ENCODE data around the gene BHLHE40. TPM values are rescaled to one million over a fixed set of nuclear protein-coding genes. Genes with fewer than 3 reads are reported as not detected.

The BHLHE40 gene
- total RNA-seq, 1 donor from 2014 or later: 13.6 TPM

DNA sequence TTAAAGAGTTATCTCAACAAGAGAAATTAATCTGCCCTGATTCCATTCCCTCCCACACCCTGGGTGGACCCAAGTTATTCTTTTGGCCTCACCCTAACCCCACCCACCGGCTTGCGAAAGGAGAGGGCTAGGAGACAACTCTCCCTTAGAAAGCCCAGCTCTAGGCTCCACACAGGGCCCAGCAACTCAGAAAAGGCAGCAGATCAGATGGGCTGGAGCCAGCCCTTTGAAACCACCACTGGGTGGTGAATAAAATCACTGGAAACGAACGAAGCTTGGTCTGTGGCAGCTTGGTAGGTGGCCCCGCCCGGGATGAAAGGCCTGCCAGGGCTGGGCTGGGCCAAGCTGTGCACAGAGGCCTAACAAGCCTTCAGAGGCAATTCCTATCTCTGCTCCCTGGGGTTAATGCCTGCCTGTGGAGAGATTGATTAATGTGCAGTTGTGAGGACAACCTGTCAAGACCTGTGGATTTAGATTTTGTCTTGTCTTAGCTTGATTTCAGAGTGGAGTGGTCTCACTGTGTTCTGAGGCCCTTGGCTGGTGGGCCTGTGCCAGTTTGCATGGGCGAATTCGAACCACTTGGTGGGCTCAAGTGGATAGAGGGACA is 38.8 kb downstream of the BHLHE40 start:
- TF ChIP-seq, protein P1, sequence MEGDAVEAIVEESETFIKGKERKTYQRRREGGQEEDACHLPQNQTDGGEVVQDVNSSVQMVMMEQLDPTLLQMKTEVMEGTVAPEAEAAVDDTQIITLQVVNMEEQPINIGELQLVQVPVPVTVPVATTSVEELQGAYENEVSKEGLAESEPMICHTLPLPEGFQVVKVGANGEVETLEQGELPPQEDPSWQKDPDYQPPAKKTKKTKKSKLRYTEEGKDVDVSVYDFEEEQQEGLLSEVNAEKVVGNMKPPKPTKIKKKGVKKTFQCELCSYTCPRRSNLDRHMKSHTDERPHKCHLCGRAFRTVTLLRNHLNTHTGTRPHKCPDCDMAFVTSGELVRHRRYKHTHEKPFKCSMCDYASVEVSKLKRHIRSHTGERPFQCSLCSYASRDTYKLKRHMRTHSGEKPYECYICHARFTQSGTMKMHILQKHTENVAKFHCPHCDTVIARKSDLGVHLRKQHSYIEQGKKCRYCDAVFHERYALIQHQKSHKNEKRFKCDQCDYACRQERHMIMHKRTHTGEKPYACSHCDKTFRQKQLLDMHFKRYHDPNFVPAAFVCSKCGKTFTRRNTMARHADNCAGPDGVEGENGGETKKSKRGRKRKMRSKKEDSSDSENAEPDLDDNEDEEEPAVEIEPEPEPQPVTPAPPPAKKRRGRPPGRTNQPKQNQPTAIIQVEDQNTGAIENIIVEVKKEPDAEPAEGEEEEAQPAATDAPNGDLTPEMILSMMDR (conservative IDR thresholded peaks at IDR 0.05): no peak
- peaks cover 31% of the 10 kb centered on the region for H3K4me1 Mint-ChIP-seq (ENCODE audit: unreplicated experiment)
- DNase-seq (ENCODE audit: extremely low spot score, unreplicated experiment): no peak
- H3K27ac Mint-ChIP-seq: peak overlapping the region; percentile 89
- no peaks in the 10 kb centered on the region for H3K36me3 Mint-ChIP-seq
- peaks cover 11% of the 10 kb centered on the region for H3K27me3 Mint-ChIP-seq
- H3K4me3 Mint-ChIP-seq: peak overlapping the region; percentile 51
- H3K9me3 Mint-ChIP-seq: no peaks in the 10 kb centered on the region

DNA sequence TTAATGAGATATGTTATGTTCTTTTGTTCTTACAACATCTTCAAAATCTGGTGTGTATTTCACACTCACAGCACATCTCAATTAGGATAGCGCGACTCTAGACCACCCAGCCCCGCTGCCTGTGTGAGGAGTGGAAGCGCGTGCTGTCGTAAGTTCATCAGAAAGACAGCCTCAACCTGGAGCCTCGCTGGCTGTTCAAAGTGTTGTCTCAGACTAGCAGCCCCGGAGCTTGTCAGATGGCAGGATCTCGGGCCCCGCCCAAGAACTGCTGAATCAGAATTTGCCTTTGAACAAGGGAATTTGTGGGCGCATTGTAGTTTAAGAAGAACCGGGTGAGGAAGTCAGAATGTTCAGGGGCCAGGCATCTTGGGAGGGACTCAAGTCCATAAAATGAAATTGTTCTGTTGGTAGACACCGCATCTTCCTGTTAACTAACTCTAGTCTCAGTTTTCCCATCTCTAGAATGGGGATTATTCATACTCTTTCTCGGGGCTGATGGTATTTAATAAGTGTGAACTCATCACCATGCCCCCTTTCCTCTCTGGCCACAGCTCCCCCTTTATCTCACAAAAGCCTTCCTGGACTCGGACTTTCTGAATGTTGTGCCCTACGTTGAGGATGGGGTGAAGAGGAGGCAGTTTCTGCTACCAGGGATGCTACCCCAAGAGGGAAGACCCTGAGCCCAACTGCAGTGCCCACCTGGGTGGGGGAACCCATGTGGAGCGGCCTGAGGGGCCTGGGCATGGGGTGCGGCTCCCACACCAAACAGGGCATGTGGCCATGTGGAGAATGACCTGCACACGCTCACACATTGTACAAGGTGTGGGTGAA is 40.4 kb downstream of the BHLHE40 start:
- no peak for DNase-seq (ENCODE audit: extremely low spot score, unreplicated experiment)
- TF ChIP-seq, protein P1 (conservative IDR thresholded peaks at IDR 0.05): no peak
- Mint-ChIP-seq H3K27ac (no peak overlapping the region), H3K27me3 (peaks cover 4% of the 10 kb centered on the region), H3K36me3 (no peaks in the 10 kb centered on the region), H3K9me3 (no peaks in the 10 kb centered on the region), H3K4me3 (no peak overlapping the region), H3K4me1 (ENCODE audit: unreplicated experiment) (peaks cover 27% of the 10 kb centered on the region)

DNA sequence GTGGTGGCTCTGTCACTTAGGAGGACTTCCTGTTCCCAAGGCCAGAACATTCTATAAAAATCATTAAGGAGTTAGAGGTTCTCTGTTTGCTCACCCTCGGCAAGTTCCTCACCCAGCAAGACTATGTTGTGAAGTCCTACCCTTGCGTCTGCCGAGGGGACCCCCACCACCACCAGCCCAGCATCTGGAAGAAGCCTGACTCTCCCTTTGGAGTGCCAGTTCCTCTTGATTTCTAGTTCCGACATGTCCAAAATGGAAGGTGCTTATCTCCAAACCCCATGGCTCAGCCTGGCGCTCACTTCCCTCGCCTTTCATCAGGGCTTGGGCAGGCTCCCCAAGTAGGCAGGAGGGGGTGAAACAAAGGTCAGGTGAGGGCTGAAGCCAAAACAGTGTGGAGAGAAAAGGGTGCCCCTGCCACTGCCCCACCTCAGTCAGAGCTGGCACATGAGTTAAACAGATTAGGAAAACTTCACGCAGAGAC is 41.0 kb downstream of the BHLHE40 start:
- H3K27ac Mint-ChIP-seq: no peak overlapping the region
- H3K4me3 Mint-ChIP-seq: no peak overlapping the region
- no peak for DNase-seq (ENCODE audit: extremely low spot score, unreplicated experiment)
- H3K36me3 Mint-ChIP-seq: no peaks in the 10 kb centered on the region
- no peaks in the 10 kb centered on the region for H3K9me3 Mint-ChIP-seq
- H3K27me3 Mint-ChIP-seq: peaks cover under 1% of the 10 kb centered on the region
- H3K4me1 Mint-ChIP-seq (ENCODE audit: unreplicated experiment): peaks cover 26% of the 10 kb centered on the region
- TF ChIP-seq, protein P1 (conservative IDR thresholded peaks at IDR 0.05): no peak

DNA sequence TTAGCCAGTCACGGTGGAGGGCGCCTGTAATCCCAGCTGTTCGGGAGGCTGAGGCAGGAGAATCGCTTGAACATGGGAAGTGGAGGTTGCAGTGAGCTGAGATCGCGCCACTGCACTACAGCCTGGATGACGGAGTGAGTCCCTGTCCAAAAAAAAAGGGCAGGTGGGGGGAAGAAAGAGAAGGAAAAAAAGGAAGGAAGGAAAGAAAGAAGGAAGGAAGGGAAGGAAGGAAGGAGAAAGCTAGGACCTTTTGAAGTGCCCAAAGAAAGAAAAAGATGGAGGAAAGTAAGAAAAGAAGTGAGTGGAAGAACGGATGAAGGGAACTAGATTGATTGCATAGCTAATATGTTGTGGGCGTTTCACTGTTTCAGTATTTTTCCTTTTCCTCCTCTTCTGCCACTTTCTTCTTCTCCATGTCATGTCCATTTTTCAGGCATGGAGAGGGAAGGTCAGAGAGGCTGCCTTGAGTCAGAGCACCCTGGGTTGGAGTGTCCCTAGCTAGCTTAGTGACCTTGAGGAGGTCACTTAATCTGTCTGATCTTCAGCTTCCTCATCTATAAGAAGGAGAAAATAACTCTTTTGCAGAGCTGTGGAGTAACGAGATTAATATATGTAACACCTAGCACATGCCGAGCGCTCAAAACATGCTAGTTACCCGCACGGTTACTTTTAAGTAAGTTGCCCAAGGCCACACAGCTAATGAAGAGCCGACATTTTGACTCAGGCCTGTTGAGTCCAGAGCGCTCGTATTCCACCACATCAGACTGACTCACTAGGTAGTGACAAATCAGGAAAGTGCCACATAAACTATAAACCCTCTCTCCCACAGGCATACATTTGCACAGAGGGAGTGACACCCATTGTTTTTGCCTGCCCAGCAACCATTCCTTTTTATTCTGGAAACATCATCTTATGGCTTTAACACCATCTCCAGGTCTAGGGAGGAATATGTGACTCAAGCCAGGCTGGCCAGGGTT is 42.2 kb downstream of the BHLHE40 start:
- H3K9me3 Mint-ChIP-seq: no peaks in the 10 kb centered on the region
- no peak overlapping the region for H3K4me3 Mint-ChIP-seq
- H3K4me1 Mint-ChIP-seq (ENCODE audit: unreplicated experiment): peaks cover 26% of the 10 kb centered on the region
- H3K27ac Mint-ChIP-seq: peak overlapping the region; percentile 52
- no peaks in the 10 kb centered on the region for H3K27me3 Mint-ChIP-seq
- TF ChIP-seq, protein P1 (conservative IDR thresholded peaks at IDR 0.05): no peak
- H3K36me3 Mint-ChIP-seq: no peaks in the 10 kb centered on the region
- no peak for DNase-seq (ENCODE audit: extremely low spot score, unreplicated experiment)
